Endothelial cell of umbilical vein (primary cell): ENCODE measurements around the gene STUM. TPM values are rescaled to one million over a fixed set of nuclear protein-coding genes. Genes with fewer than 3 reads are reported as not detected.

Experiments
- BruUV-seq: library from RNA; stranded (reverse); fragments of 400-500 nt; replicated peaks from 2 replicates; lab custom pipeline; 2021; lab: Mats Ljungman, UMichigan
- CTCF ChIA-PET: fragments of 300-600, 350-600 bp; sonication (Branson Sonifier 250); formaldehyde crosslinking; loops from one replicate; lab custom pipeline; 2021; ENCODE audit warnings: antibody characterized with exemption, inconsistent platforms; lab: Charles Lee
- POLR2A ChIA-PET: fragments of 300-600, 350-600 bp; sonication (Branson Sonifier 250); formaldehyde crosslinking; loops from one replicate; lab custom pipeline; 2021; ENCODE audit warnings: antibody characterized with exemption, inconsistent platforms; lab: Charles Lee
- DNase-seq: peaks from one replicate; pipeline ENCODE4 v3.0.0-alpha.2; 2011; ENCODE audit warnings: low read depth, low spot score
- FAIRE-seq: peaks from 2 replicates; lab custom pipeline; 2011; peaks lifted over from hg19 to GRCh38; lab: Jason Lieb, UNC
- H2AFZ ChIP-seq: 2 replicates; pipeline ENCODE4 v1.6.0; 2012; ENCODE audit warnings: low read depth, low read length, control low read depth, inconsistent platforms
- H3K27ac ChIP-seq: 2 replicates; pipeline ENCODE4 v1.5.1; 2011; ENCODE audit warnings: low read depth, mild to moderate bottlenecking, control low read depth, low read length, moderate library complexity; ENCODE audit not compliant: insufficient read depth
- H3K27me3 ChIP-seq, 2 experiments: 2 replicates each; pipeline versions ENCODE4 v1.6.0 to v1.6.1; 2011; ENCODE audit warnings: low read length in 2 of 2, mixed read lengths in 1 of 2; ENCODE audit not compliant: control insufficient read depth in 2 of 2, insufficient read depth in 2 of 2
- H3K36me3 ChIP-seq, 2 experiments: 2 replicates in 1 of 2; 3 replicates in 1 of 2; pipeline ENCODE4 v1.5.1; 2011; ENCODE audit warnings: low read length in 2 of 2, mild to moderate bottlenecking in 1 of 2, moderate library complexity in 1 of 2; ENCODE audit not compliant: control insufficient read depth in 2 of 2, insufficient read depth in 2 of 2; ENCODE audit errors: extremely low read depth in 1 of 2
- H3K4me1 ChIP-seq: 3 replicates; pipeline ENCODE4 v1.5.1; 2011; ENCODE audit warnings: mild to moderate bottlenecking, low read length; ENCODE audit not compliant: control insufficient read depth, insufficient read depth; ENCODE audit errors: extremely low read depth
- H3K4me2 ChIP-seq: 2 replicates; pipeline ENCODE4 v1.6.1; 2011; ENCODE audit warnings: low read length, control low read depth, mixed read lengths; ENCODE audit not compliant: insufficient read depth
- H3K4me3 ChIP-seq, 3 experiments: fragments of 200-600 bp in 1 of 3; sonication (generic), shearing (Covaris generic) in 1 of 3; replicated peaks in 1 of 3; 2 replicates each; pipeline ENCODE4 v1.5.1; 2011 to 2016; ENCODE audit warnings: control low read depth in 3 of 3, low read length in 3 of 3, mild to moderate bottlenecking in 2 of 3, inconsistent platforms in 1 of 3, low read depth in 1 of 3, moderate library complexity in 1 of 3; ENCODE audit not compliant: insufficient read depth in 1 of 3
- H3K79me2 ChIP-seq: 2 replicates; pipeline ENCODE4 v1.6.0; 2012; ENCODE audit warnings: low read length, inconsistent platforms; ENCODE audit not compliant: control insufficient read depth, insufficient read depth
- H3K9ac ChIP-seq: replicated peaks from 2 replicates; pipeline ENCODE3; 2011; ENCODE audit warnings: low read length, control low read depth; ENCODE audit not compliant: insufficient read depth; ENCODE audit errors: extremely low read depth
- H3K9me1 ChIP-seq: replicated peaks from 3 replicates; pipeline ENCODE4 v1.6.0; 2011; ENCODE audit warnings: mild to moderate bottlenecking, low read length; ENCODE audit not compliant: control insufficient read depth, insufficient read depth; ENCODE audit errors: extremely low read depth
- H3K9me3 ChIP-seq: replicated peaks from 2 replicates; pipeline ENCODE4 v1.5.1; 2012; ENCODE audit warnings: low read length, inconsistent platforms; ENCODE audit not compliant: control insufficient read depth, insufficient read depth
- H4K20me1 ChIP-seq: replicated peaks from 2 replicates; pipeline ENCODE3; 2011; ENCODE audit warnings: mild to moderate bottlenecking, low read length; ENCODE audit not compliant: control insufficient read depth, insufficient read depth; ENCODE audit errors: extremely low read depth
- EZH2 ChIP-seq: IDR thresholded peaks from 2 replicates; pipeline ENCODE4 v1.6.1; 2012; ENCODE audit warnings: borderline replicate concordance, low read depth, mild to moderate bottlenecking, moderate library complexity, low read length, inconsistent platforms; ENCODE audit not compliant: severe bottlenecking
- FOS ChIP-seq: IDR thresholded peaks from 2 replicates; pipeline ENCODE4 v1.6.1; 2011; ENCODE audit warnings: mild to moderate bottlenecking, low read length, moderate library complexity, borderline replicate concordance; ENCODE audit not compliant: insufficient read depth
- GATA2 ChIP-seq: IDR thresholded peaks from 2 replicates; pipeline ENCODE4 v1.7.0; 2011; ENCODE audit warnings: low read depth, mild to moderate bottlenecking, moderate library complexity, mixed read lengths, low read length; ENCODE audit not compliant: insufficient read length, insufficient read depth
- JUN ChIP-seq: IDR thresholded peaks from 2 replicates; pipeline ENCODE4 v1.6.1; 2011; ENCODE audit warnings: borderline replicate concordance, low read depth; ENCODE audit not compliant: insufficient read length, insufficient read depth
- MYC ChIP-seq: IDR thresholded peaks from one replicate; pipeline ENCODE4 v1.6.1; 2011; ENCODE audit warnings: mild to moderate bottlenecking, low read depth, low read length
- POLR2A ChIP-seq: IDR thresholded peaks from 2 replicates; pipeline ENCODE4 v1.6.1; 2012; ENCODE audit warnings: low read depth, mild to moderate bottlenecking, control low read depth, low read length
- POLR2AphosphoS5 ChIP-seq: IDR thresholded peaks from 2 replicates; pipeline ENCODE4 v1.6.1; 2012; ENCODE audit warnings: low read depth, mild to moderate bottlenecking, control low read depth, low read length, moderate library complexity; ENCODE audit not compliant: insufficient read depth
- dilution Hi-C: fragments of 300-500 bp; cut with MboI; formaldehyde crosslinking; loops from one replicate; pipeline ENCODE4 v1.15.0; 2019; ENCODE audit warnings: low sequenced_read_pairs; ENCODE audit not compliant: extremely low pct_ligation_motif_present
- intact Hi-C: fragments of 100-400 bp; cut with micrococcal nuclease; formaldehyde crosslinking; loops from one replicate; pipeline ENCODE4 v1.10.0; 2022
- polyA plus RNA-seq, 4 experiments: library from polyadenylated mRNA; depleted of rRNA in 3 of 4; stranded (reverse) in 3 of 4; unstranded in 1 of 4; fragments of >200 nt; gene quantifications; 2 replicates each; pipeline versions ENCODE4 v1.2.1 to v1.2.3, GENCODE V29; 2011 to 2012; ENCODE audit warnings: missing spikeins in 1 of 4
- total RNA-seq: library from RNA; stranded (reverse); gene quantifications from 2 replicates; pipeline ENCODE4 v1.2.3, GENCODE V29; 2021
- TF ChIP-seq, protein P1 (sequence below): IDR thresholded peaks from 2 replicates; pipeline ENCODE4 v1.6.1; 2011; ENCODE audit not compliant: insufficient read depth, insufficient read length
- TF ChIP-seq, protein P2 (sequence below), 2 donors: IDR thresholded peaks; 1 replicate in 1 of 2; 2 replicates in 1 of 2; pipeline ENCODE4 v1.5.1; 2011; ENCODE audit warnings: low read length in 2 of 2, mild to moderate bottlenecking in 2 of 2, moderate library complexity in 2 of 2, control low read depth in 1 of 2, inconsistent platforms in 1 of 2, low read depth in 1 of 2; ENCODE audit not compliant: insufficient read depth in 1 of 2; ENCODE audit errors: extremely low read depth in 1 of 2

Gene STUM
- total and polyA plus RNA-seq, 2 donors (not counting 3 experiments of a cell fraction or from before 2014, with no cell fraction given): not detected

DNA sequence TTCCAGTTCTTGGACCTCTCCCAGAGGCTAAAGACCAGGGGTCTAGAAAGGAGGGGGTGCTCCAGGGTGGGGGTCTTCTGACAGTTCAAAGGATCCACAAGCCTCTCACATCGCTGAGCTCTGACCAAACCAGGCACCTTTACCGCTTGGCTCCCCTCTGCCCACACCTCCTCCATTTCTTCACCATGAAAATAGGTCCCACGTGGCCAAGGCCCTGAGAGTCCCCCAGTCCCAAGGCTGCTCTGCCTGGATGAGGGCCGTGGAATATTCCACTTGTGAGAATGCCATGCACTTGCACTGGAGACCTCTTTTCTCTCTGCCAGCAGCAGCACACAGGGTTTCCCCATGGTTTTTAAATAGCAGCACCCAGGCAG, 103.2 kb downstream of the STUM start:
- H4K20me1 ChIP-seq: no peaks in the 10 kb centered on the region
- no peak overlapping the region for H2AFZ ChIP-seq
- peaks cover 24% of the 10 kb centered on the region for H3K4me1 ChIP-seq
- POLR2A ChIA-PET: no interaction called here
- BruUV-seq: no TSS peak
- no peak for FAIRE-seq
- no peak for DNase-seq
- peaks cover 0 to 16% of the 10 kb centered on the region in 2 experiments for H3K36me3 ChIP-seq
- H3K27me3 ChIP-seq: no peaks in the 10 kb centered on the region
- H3K27ac ChIP-seq: no peak overlapping the region
- dilution Hi-C loops: no loop called here
- no peak overlapping the region for H3K9ac ChIP-seq
- no peak for TF ChIP-seq POLR2A
- no peak for TF ChIP-seq EZH2
- no peak for TF ChIP-seq JUN
- no peak for TF ChIP-seq GATA2
- no peak for TF ChIP-seq MYC
- TF ChIP-seq, protein P1, sequence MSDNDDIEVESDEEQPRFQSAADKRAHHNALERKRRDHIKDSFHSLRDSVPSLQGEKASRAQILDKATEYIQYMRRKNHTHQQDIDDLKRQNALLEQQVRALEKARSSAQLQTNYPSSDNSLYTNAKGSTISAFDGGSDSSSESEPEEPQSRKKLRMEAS: no peak
- no peak for TF ChIP-seq FOS
- TF ChIP-seq, protein P2, sequence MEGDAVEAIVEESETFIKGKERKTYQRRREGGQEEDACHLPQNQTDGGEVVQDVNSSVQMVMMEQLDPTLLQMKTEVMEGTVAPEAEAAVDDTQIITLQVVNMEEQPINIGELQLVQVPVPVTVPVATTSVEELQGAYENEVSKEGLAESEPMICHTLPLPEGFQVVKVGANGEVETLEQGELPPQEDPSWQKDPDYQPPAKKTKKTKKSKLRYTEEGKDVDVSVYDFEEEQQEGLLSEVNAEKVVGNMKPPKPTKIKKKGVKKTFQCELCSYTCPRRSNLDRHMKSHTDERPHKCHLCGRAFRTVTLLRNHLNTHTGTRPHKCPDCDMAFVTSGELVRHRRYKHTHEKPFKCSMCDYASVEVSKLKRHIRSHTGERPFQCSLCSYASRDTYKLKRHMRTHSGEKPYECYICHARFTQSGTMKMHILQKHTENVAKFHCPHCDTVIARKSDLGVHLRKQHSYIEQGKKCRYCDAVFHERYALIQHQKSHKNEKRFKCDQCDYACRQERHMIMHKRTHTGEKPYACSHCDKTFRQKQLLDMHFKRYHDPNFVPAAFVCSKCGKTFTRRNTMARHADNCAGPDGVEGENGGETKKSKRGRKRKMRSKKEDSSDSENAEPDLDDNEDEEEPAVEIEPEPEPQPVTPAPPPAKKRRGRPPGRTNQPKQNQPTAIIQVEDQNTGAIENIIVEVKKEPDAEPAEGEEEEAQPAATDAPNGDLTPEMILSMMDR (IDR thresholded peaks at IDR 0.05; ENCODE audit: extremely low read depth in 1 of 2, insufficient read depth in 1 of 2, low read depth in 1 of 2, low read length in 2 of 2): no peak
- TF ChIP-seq POLR2AphosphoS5: no peak
- intact Hi-C loops: no loop called here
- H3K9me3 ChIP-seq: no peaks in the 10 kb centered on the region
- no peaks in the 10 kb centered on the region for H3K9me1 ChIP-seq
- H3K4me3 ChIP-seq: no peak overlapping the region
- CTCF ChIA-PET: interaction anchor here (1.0 to 1.8 kb wide), 3 partner anchors 10 to 288 kb away, joined by 3 to 5 read pairs (median 3); partner anchors contain the start of gene COQ8A
- H3K4me2 ChIP-seq: no peak overlapping the region
- no peaks in the 10 kb centered on the region for H3K79me2 ChIP-seq
